ENCODE measurements around the gene GAP43. TPM values are rescaled to one million over a fixed set of nuclear protein-coding genes. Genes with fewer than 3 reads are reported as not detected.

The GAP43 gene
- total and polyA plus RNA-seq, 4 donors: 0.06 to 0.60 (median 0.19) TPM

DNA sequence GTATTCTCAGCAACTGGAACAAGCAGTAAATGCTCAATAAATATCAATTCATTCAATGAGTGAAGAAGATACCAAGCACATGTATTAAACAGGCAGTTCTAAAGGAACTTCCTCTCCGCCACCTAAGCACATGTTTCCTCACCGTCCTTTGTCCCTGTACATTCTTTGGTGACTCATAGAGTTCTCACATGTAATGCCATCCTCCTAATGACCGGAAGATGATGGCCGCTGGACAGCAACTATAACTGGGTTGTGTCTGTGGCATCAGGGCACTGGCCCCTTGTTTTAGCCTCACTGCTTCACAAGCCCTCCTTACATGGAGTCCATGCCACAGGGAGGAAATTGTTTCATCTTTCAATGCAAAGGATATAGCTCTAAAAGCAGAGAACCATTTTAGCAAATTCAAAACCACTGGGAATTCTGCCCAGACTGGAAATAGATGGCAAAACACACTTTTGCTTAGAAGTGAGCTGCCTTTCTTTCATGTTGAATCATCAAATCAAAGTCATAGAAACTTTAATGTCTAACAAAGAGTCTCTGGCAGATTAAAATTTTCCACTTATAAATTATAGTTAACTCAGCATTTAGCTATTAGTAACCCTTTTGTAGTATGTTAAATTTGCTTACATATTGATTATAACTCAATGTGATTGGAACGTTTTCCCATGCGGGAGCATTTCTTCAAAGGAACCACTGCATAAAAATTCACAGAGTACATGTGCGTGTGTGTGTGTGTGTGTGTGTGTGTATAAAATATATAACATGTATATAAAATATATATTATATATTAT is 74.1 kb downstream of the GAP43 start:
- Histone ChIP-seq H3K4me1 (ENCODE audit: control insufficient read depth in 5 of 5, insufficient read depth in 5 of 5, low read length in 5 of 5) (peaks cover 0 to 3% (median 0%) of the 10 kb centered on the region in 5 donors), H3K36me3 (ENCODE audit: control insufficient read depth in 4 of 4, insufficient read depth in 4 of 4, low read length in 4 of 4) (no peaks in the 10 kb centered on the region), H3K27me3 (ENCODE audit: control insufficient read depth in 3 of 3, insufficient read depth in 3 of 3, low read length in 2 of 3) (no peaks in the 10 kb centered on the region), H3K27ac (ENCODE audit: low read depth in 1 of 2, low read length in 1 of 2) (no peak overlapping the region), H3K9me3 (ENCODE audit: control insufficient read depth in 4 of 4, insufficient read depth in 3 of 4, low read length in 3 of 4) (peaks cover 0 to 2% (median 0%) of the 10 kb centered on the region in 4 donors), H3K9ac (ENCODE audit: insufficient read depth in 1 of 2, low read length in 2 of 2) (no peak overlapping the region), H3K4me3 (no peak overlapping the region)
- TF ChIP-seq, protein P1, sequence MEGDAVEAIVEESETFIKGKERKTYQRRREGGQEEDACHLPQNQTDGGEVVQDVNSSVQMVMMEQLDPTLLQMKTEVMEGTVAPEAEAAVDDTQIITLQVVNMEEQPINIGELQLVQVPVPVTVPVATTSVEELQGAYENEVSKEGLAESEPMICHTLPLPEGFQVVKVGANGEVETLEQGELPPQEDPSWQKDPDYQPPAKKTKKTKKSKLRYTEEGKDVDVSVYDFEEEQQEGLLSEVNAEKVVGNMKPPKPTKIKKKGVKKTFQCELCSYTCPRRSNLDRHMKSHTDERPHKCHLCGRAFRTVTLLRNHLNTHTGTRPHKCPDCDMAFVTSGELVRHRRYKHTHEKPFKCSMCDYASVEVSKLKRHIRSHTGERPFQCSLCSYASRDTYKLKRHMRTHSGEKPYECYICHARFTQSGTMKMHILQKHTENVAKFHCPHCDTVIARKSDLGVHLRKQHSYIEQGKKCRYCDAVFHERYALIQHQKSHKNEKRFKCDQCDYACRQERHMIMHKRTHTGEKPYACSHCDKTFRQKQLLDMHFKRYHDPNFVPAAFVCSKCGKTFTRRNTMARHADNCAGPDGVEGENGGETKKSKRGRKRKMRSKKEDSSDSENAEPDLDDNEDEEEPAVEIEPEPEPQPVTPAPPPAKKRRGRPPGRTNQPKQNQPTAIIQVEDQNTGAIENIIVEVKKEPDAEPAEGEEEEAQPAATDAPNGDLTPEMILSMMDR (IDR thresholded peaks at IDR 0.05; ENCODE audit: control extremely low read depth, extremely low read depth): no peak
- DNase-seq (no peak), ATAC-seq (ENCODE audit: insufficient read depth, low FRiP score) (no peak)
- WGBS, 2 donors: 90 to 92% methylated on average over 7 of the region's 7 CpGs

DNA sequence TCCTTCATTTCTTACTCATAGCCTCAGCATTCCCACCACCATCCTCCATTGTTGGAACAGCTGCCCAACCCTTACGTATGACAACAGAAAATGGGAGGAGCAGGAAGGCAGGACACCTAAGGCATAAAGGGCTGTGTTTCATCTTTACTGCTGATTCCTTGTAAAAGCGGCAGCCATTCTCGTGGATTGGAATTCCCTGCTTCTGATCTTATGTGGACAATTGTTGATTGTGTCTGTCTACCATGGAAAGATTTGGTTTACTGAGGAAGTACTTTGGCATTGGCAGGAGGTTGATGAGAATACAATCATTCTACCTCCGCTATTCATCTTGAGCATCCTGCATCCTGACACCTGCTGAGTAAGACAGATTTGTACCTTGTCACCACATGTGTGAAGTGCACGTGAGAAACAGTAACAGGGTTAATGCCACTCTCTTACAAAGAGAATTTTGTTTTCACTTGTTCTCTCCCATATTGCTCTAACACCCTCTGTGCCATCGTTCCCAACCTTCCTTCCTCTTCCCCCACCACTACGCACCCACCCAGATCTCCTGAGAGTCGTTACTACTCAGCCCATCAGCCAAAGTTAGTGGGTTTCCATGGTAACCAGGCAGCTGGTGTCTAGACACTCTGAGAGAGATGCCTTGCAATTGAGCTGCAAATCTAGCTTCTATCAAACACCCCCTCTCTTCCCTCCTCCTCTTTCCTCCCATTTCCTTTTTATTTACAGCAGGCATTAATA is 75.7 kb downstream of the GAP43 start:
- Histone ChIP-seq H3K4me1 (ENCODE audit: control insufficient read depth in 5 of 5, insufficient read depth in 5 of 5, low read length in 5 of 5) (peaks cover 0 to under 1% (median 0%) of the 10 kb centered on the region in 5 donors), H3K9ac (ENCODE audit: insufficient read depth in 1 of 2, low read length in 2 of 2) (no peak overlapping the region), H3K4me3 (no peak overlapping the region), H3K27ac (ENCODE audit: low read depth in 1 of 2, low read length in 1 of 2) (no peak overlapping the region), H3K36me3 (ENCODE audit: control insufficient read depth in 4 of 4, insufficient read depth in 4 of 4, low read length in 4 of 4) (no peaks in the 10 kb centered on the region), H3K27me3 (ENCODE audit: control insufficient read depth in 3 of 3, insufficient read depth in 3 of 3, low read length in 2 of 3) (no peaks in the 10 kb centered on the region), H3K9me3 (ENCODE audit: control insufficient read depth in 4 of 4, insufficient read depth in 3 of 4, low read length in 3 of 4) (peaks cover 0 to 7% (median 0%) of the 10 kb centered on the region in 4 donors)
- TF ChIP-seq, protein P1 (IDR thresholded peaks at IDR 0.05; ENCODE audit: control extremely low read depth, extremely low read depth): no peak
- peak; percentile 24 to 46 (median 44) for DNase-seq
- ATAC-seq (ENCODE audit: insufficient read depth, low FRiP score): no peak
- 67 to 76% methylated on average over 8 of the region's 8 CpGs for WGBS, 2 donors

DNA sequence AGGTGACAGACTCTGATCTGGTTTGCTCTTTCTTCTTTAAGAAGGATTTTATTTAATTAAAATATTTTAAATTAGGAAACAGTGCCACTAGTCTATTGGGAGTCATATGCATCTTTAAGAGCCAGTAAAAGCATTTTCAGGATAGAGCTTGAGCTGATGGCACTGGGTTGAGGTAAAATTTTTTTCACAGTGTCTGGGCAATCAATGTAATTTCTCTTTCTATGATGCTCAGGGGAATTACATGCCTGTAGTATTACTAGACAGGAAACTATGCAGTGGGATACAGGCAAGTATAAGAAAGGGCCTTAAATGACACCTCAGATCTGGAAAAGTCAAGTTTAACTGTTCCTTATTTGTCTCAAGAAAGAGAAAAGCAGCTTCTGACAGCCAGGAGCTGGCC is 76.4 kb downstream of the GAP43 start:
- DNase-seq (no peak), ATAC-seq (ENCODE audit: insufficient read depth, low FRiP score) (no peak)
- H3K4me1 ChIP-seq (ENCODE audit: control insufficient read depth in 5 of 5, insufficient read depth in 5 of 5, low read length in 5 of 5): no peaks in the 10 kb centered on the region
- H3K9ac ChIP-seq (ENCODE audit: insufficient read depth in 1 of 2, low read length in 2 of 2): no peak overlapping the region
- peaks cover 0 to 7% (median 0%) of the 10 kb centered on the region in 4 donors for H3K9me3 ChIP-seq (ENCODE audit: control insufficient read depth in 4 of 4, insufficient read depth in 3 of 4, low read length in 3 of 4)
- H3K4me3 ChIP-seq: no peak overlapping the region
- no peaks in the 10 kb centered on the region for H3K27me3 ChIP-seq (ENCODE audit: control insufficient read depth in 3 of 3, insufficient read depth in 3 of 3, low read length in 2 of 3)
- TF ChIP-seq, protein P1 (IDR thresholded peaks at IDR 0.05; ENCODE audit: control extremely low read depth, extremely low read depth): no peak
- no peak overlapping the region for H3K27ac ChIP-seq (ENCODE audit: low read depth in 1 of 2, low read length in 1 of 2)
- no peaks in the 10 kb centered on the region for H3K36me3 ChIP-seq (ENCODE audit: control insufficient read depth in 4 of 4, insufficient read depth in 4 of 4, low read length in 4 of 4)
